B cell (primary cell): ENCODE data around the gene CDC14A. TPM values are rescaled to one million over a fixed set of nuclear protein-coding genes. Genes with fewer than 3 reads are reported as not detected.

ENCODE experiments used
- ATAC-seq: fragments of 200-7000 bp; cut with Tn5 transposase; one replicate; pipeline ENCODE4 v1.10.0; 2021; ENCODE audit warnings: low read depth, mild to moderate bottlenecking, moderate number of reproducible peaks, moderate library complexity
- CTCF ChIA-PET: fragments of 350-600 bp; sonication (Branson Sonifier 250); formaldehyde crosslinking; loops from one replicate; lab custom pipeline; 2021; ENCODE audit warnings: antibody characterized with exemption, inconsistent platforms; lab: Charles Lee
- POLR2A ChIA-PET: fragments of 350-600 bp; sonication (Branson Sonifier 250); formaldehyde crosslinking; loops from one replicate; lab custom pipeline; 2021; ENCODE audit warnings: antibody characterized with exemption; lab: Charles Lee
- DNase-seq: peaks from one replicate; pipeline ENCODE4 v3.0.0; 2013
- H2AFZ ChIP-seq: 2 replicates; pipeline ENCODE4 v1.6.1; 2012; ENCODE audit warnings: mild to moderate bottlenecking, low read depth, low read length; ENCODE audit not compliant: insufficient read depth, poor library complexity, severe bottlenecking
- H3K27ac ChIP-seq, 2 donors: 1 replicate in 1 of 2; 2 replicates in 1 of 2; pipeline ENCODE4 v1.5.1; 2012 to 2013; ENCODE audit warnings: low read length in 2 of 2, mild to moderate bottlenecking in 2 of 2, moderate library complexity in 1 of 2
- H3K27me3 ChIP-seq, 4 experiments: fragments of 200-600 bp in 1 of 4; sonication (generic) in 1 of 4; replicated peaks in 1 of 4; 1 replicate in 2 of 4; 2 replicates in 2 of 4; pipeline versions ENCODE4 v1.6.1 to v1.7.0; 2013 to 2016; ENCODE audit warnings: low read length in 3 of 4, mild to moderate bottlenecking in 2 of 4, mixed read lengths in 1 of 4, moderate library complexity in 1 of 4; ENCODE audit not compliant: insufficient read depth in 4 of 4, control insufficient read depth in 3 of 4; ENCODE audit errors: control extremely low read depth in 1 of 4
- H3K36me3 ChIP-seq, 2 experiments: replicated peaks in 1 of 2; 1 replicate in 1 of 2; 2 replicates in 1 of 2; pipeline versions ENCODE4 v1.6.1 to v1.7.1; 2013; ENCODE audit warnings: low read length in 1 of 2; ENCODE audit not compliant: insufficient read depth in 2 of 2, control insufficient read depth in 1 of 2; ENCODE audit errors: control extremely low read depth in 1 of 2, extremely low read depth in 1 of 2
- H3K4me1 ChIP-seq, 2 donors: fragments of 200-600 bp in 1 of 2; sonication (generic) in 1 of 2; 1 replicate in 1 of 2; 2 replicates in 1 of 2; pipeline versions ENCODE4 v1.5.1 to v1.6.1; 2013 to 2017; ENCODE audit warnings: low read length in 2 of 2; ENCODE audit not compliant: control insufficient read depth in 2 of 2, insufficient read depth in 2 of 2
- H3K4me2 ChIP-seq: replicated peaks from 2 replicates; pipeline ENCODE3; 2012; ENCODE audit warnings: mild to moderate bottlenecking, low read depth, low read length; ENCODE audit not compliant: poor library complexity, severe bottlenecking
- H3K4me3 ChIP-seq, 5 experiments: fragments of 200-600 bp in 1 of 5; sonication (generic) in 1 of 5; 1 replicate in 3 of 5; 2 replicates in 2 of 5; pipeline versions ENCODE4 v1.5.1 to v1.7.0; 2011 to 2016; ENCODE audit warnings: low read length in 4 of 5, mild to moderate bottlenecking in 4 of 5, low read depth in 2 of 5, control low read depth in 1 of 5, moderate library complexity in 1 of 5; ENCODE audit not compliant: insufficient read depth in 1 of 5; ENCODE audit errors: control extremely low read depth in 1 of 5, extremely low read depth in 1 of 5
- H3K79me2 ChIP-seq: fragments of 200-600 bp; sonication (generic); one replicate; pipeline ENCODE4 v1.6.0; 2016; ENCODE audit warnings: low read length; ENCODE audit not compliant: control insufficient read depth, insufficient read depth
- H3K9ac ChIP-seq: fragments of 200-600 bp; sonication (generic); 2 replicates; pipeline ENCODE4 v1.6.1; 2017; ENCODE audit warnings: mild to moderate bottlenecking, low read length, moderate library complexity
- H3K9me3 ChIP-seq, 3 donors: one replicate each; pipeline versions ENCODE4 v1.6.1 to v1.7.1; 2013; ENCODE audit warnings: low read length in 2 of 3; ENCODE audit not compliant: control insufficient read depth in 2 of 3, insufficient read depth in 1 of 3; ENCODE audit errors: control extremely low read depth in 1 of 3
- H4K20me1 ChIP-seq: 2 replicates; pipeline ENCODE4 v1.6.0; 2012; ENCODE audit warnings: mild to moderate bottlenecking, low read length; ENCODE audit not compliant: insufficient read depth, control insufficient read depth, poor library complexity, severe bottlenecking
- H3K27ac Mint-ChIP-seq: one replicate; pipeline ENCODE4 v1.8.0; 2021; ENCODE audit warnings: mixed read lengths
- H3K27me3 Mint-ChIP-seq: one replicate; pipeline ENCODE4 v1.8.0; 2021; ENCODE audit warnings: mixed read lengths
- H3K4me1 Mint-ChIP-seq: one replicate; pipeline ENCODE4 v1.8.0; 2021; ENCODE audit warnings: mixed read lengths
- H3K4me3 Mint-ChIP-seq: one replicate; pipeline ENCODE4 v1.8.0; 2021; ENCODE audit warnings: mixed read lengths
- H3K9me3 Mint-ChIP-seq: one replicate; pipeline ENCODE4 v1.8.0; 2022; ENCODE audit warnings: mixed read lengths; ENCODE audit not compliant: insufficient read depth
- EZH2 ChIP-seq: IDR thresholded peaks from 2 replicates; pipeline ENCODE4 v1.6.1; 2012; ENCODE audit warnings: borderline replicate concordance, low read depth, mild to moderate bottlenecking, moderate library complexity, low read length; ENCODE audit not compliant: insufficient read depth, poor library complexity, severe bottlenecking
- WGBS: methylation state at CpG from one replicate; pipeline ENCODE4 v1.1.5; 2013; ENCODE audit warnings: missing lambda C conversion rate; ENCODE audit not compliant: insufficient coverage; 5-methylcytosine and 5-hydroxymethylcytosine counted together
- intact Hi-C: fragments of 100-400 bp; cut with micrococcal nuclease; formaldehyde crosslinking; loops from one replicate; pipeline ENCODE4 v1.10.0; 2022
- polyA plus RNA-seq: library from polyadenylated mRNA; depleted of rRNA; stranded (reverse); fragments of >200 nt; gene quantifications from 2 replicates; pipeline ENCODE4 v1.2.3, GENCODE V29; 2012
- total RNA-seq, 2 donors: library from RNA; stranded (reverse); fragments of 120-200 nt in 1 of 2; gene quantifications; 1 replicate in 1 of 2; 2 replicates in 1 of 2; pipeline versions ENCODE4 v1.2.3 to v1.2.4, GENCODE V29; 2013 to 2022
- TF ChIP-seq, protein P1 (sequence below): fragments of 200-600 bp; IDR thresholded peaks from one replicate; pipeline ENCODE4 v1.8.0; 2022; ENCODE audit warnings: antibody characterized with exemption, mild to moderate bottlenecking

CDC14A gene
- total and polyA plus RNA-seq, 2 donors (not counting 1 experiment from before 2014, with no cell fraction given), result 6.1 to 41.7 TPM

DNA sequence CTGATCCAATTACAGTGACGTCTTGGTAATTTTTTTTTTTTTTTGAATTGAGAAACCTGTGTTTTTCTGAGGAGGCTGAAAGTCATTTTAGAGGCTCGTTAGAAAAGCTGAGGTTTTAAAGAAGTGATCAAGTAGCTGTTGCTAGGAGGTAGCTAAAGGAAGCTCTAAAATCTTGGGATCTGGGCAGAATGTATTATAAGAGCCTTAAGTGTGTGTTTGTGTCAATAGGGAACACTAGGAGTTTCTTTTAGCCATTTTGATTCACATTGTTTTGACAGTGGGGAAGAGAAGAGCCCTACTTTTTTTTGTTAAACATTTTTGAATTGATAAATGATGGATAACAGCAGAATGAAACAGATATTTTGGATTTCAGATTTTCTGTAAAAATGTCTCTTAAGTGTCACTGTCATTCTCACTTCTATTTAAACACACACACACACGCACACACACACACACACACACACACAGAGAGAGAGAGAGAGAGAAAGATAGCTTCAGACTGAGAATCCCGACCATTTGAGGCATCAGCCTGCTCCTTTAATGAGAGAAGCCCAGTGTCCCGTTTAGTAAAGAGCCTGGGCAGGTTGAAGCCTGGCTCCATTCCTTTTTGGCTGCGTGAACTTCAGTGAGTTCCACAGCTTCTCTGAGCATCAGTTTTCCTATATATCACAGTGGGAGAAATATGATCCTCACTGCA lies 106.5 kb downstream of the CDC14A start:
- H3K27ac Mint-ChIP-seq, result no peak overlapping the region
- H3K4me1 Mint-ChIP-seq, result peaks cover 11% of the 10 kb centered on the region
- no peaks in the 10 kb centered on the region for H3K9me3 Mint-ChIP-seq
- H3K36me3 ChIP-seq, result peaks cover 0 to 2% of the 10 kb centered on the region in 2 experiments
- WGBS, result 100% methylated on average over 3 of the region's 6 CpGs
- no peak overlapping the region for H3K27ac ChIP-seq
- no peaks in the 10 kb centered on the region for H3K27me3 ChIP-seq
- no peak overlapping the region for H3K9ac ChIP-seq
- H3K4me3 ChIP-seq, result no peak overlapping the region
- no peaks in the 10 kb centered on the region for H3K79me2 ChIP-seq
- intact Hi-C loops, result loop anchor here (2.0 to 10.0 kb wide), 4 partner anchors 100 to 424 kb away; partner anchors contain the start of genes SASS6 and TRMT13
- H3K4me1 ChIP-seq, result peaks cover 8 to 11% of the 10 kb centered on the region in 2 donors
- no peak overlapping the region for H3K4me3 Mint-ChIP-seq
- H4K20me1 ChIP-seq, result no peaks in the 10 kb centered on the region
- H3K9me3 ChIP-seq, result no peaks in the 10 kb centered on the region
- DNase-seq (peak; percentile 28), ATAC-seq (no peak)
- H3K27me3 Mint-ChIP-seq, result no peaks in the 10 kb centered on the region
- TF ChIP-seq, protein P1, sequence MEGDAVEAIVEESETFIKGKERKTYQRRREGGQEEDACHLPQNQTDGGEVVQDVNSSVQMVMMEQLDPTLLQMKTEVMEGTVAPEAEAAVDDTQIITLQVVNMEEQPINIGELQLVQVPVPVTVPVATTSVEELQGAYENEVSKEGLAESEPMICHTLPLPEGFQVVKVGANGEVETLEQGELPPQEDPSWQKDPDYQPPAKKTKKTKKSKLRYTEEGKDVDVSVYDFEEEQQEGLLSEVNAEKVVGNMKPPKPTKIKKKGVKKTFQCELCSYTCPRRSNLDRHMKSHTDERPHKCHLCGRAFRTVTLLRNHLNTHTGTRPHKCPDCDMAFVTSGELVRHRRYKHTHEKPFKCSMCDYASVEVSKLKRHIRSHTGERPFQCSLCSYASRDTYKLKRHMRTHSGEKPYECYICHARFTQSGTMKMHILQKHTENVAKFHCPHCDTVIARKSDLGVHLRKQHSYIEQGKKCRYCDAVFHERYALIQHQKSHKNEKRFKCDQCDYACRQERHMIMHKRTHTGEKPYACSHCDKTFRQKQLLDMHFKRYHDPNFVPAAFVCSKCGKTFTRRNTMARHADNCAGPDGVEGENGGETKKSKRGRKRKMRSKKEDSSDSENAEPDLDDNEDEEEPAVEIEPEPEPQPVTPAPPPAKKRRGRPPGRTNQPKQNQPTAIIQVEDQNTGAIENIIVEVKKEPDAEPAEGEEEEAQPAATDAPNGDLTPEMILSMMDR, result no peak
- TF ChIP-seq EZH2, result no peak
- ChIA-PET CTCF (interaction anchor here (0.6 to 4.5 kb wide), 59 partner anchors 10 to 1278 kb away, joined by 3 to 35 read pairs (median 4); partner anchors contain the start of genes CDC14A, RTCA, SASS6 and SLC35A3), POLR2A (interaction anchor here (0.7 kb wide), 1 partner anchor 8 kb away, joined by 3 read pairs; no protein-coding TSS in a partner anchor)
- no peak overlapping the region for H2AFZ ChIP-seq
- H3K4me2 ChIP-seq, result no peak overlapping the region
